ENCODE data around the gene SLC1A5.

DNA sequence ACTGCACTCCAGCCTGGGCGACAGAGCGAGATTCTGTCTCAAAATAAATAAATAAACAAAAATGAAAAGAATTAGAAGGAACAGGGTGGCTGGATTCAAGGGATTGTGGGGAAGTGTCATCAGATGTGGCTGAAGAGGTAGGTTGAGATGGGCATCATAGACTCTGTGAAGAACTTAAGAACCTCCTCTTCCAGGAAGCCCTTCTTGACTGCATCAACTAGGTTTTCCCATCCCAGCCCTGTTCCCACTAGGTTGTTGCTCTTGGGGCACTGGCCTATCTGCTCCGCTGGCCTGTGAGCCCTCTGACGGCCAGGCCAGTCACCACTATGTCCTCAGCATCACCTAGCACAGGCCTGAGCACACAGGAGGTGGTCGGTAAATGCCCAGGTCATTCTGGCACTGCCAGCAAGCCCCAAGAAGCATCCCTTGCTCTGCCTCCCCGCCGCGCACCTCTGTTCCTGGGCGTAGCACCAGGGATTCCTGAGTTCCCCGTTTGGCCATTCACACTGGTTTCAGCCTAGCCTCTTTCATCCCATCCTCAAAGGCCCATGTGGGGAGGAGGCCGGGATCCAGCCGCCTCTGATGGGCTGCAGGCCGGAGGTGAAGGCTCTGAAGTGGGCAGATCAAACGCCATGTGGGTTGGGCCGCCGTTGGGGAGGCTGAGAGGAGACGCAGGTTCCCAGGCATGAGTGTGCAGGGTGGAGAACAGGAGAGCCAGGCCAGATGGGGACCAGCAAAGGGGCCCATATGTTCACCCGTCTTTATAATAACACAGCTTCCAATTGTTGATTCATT lies 27.6 kb upstream of the SLC1A5 start:
- TF ChIP-seq, protein P1, sequence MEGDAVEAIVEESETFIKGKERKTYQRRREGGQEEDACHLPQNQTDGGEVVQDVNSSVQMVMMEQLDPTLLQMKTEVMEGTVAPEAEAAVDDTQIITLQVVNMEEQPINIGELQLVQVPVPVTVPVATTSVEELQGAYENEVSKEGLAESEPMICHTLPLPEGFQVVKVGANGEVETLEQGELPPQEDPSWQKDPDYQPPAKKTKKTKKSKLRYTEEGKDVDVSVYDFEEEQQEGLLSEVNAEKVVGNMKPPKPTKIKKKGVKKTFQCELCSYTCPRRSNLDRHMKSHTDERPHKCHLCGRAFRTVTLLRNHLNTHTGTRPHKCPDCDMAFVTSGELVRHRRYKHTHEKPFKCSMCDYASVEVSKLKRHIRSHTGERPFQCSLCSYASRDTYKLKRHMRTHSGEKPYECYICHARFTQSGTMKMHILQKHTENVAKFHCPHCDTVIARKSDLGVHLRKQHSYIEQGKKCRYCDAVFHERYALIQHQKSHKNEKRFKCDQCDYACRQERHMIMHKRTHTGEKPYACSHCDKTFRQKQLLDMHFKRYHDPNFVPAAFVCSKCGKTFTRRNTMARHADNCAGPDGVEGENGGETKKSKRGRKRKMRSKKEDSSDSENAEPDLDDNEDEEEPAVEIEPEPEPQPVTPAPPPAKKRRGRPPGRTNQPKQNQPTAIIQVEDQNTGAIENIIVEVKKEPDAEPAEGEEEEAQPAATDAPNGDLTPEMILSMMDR (IDR thresholded peaks at IDR 0.05): no peak
- no peak for TF ChIP-seq POLR2A (IDR thresholded peaks at IDR 0.05)
